ENCODE results near the gene DSTYK. TPM values are rescaled to one million over a fixed set of nuclear protein-coding genes. Genes with fewer than 3 reads are reported as not detected.
"Not testable (repeated sequence)": the region's sequence is repeated elsewhere in the genome, so short reads cannot be mapped to it uniquely, and the experiment has no call there.

Gene DSTYK
- total RNA-seq, 1 donor from 2014 or later, result 28.1 TPM

DNA sequence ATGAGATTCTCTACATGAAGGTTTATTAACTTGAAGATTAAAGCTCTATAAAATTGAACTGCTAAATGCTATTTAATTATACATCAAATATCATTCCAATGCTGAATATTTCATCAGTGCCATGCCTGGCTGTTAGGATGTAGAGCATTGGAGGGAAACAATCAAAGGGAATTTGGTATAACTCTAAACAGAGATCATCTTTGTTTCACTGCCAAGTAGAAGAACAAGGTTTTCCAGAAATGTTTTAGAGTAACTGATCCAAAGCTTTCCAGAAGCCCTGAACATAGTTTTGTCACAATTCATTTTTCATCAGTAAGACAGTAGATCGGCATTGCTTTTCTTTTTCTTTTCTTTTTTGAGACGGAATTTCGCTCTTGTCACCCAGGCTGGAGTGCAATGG lies 5.9 kb upstream of the DSTYK start:
- no peak for DNase-seq

DNA sequence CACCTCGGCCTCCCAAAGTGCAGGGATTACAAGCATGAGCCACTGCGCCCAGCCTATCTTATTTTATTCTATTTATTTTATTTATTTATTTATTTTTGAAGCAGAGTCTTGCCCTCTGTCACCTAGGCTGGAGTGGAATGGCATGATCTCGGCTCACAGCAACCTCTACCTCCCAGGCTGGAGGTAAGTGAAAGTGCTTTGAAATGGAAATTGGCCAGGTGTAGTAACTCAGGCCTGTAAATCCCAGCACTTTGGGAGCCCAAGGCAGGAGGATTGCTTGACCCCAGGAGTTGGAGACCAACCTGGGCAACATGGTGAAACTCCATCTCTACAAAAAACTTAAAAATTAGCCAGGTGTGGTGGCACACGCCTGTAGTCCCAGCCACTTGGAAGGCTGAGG lies 5.1 kb upstream of the DSTYK start:
- DNase-seq, result no peak

DNA sequence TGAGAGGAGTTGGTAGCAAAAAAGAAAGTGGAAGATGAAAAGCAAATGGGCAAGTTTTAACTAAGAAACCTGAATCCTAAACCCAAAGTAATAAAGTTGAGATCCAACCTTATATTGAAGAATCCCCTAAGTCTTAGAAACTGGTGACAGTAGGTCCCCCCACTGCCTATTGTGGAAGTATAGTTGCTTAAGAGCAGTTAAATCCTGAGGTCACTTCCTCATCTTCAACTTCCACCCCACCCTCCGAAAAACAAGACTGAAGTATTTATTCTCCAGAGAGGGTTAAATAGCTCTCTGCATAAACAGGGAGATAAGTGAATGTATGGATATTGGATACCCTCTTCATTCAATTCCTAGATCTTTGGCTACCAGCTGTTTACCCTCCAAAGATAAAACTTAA lies 3.3 kb upstream of the DSTYK start:
- DNase-seq, result no peak

DNA sequence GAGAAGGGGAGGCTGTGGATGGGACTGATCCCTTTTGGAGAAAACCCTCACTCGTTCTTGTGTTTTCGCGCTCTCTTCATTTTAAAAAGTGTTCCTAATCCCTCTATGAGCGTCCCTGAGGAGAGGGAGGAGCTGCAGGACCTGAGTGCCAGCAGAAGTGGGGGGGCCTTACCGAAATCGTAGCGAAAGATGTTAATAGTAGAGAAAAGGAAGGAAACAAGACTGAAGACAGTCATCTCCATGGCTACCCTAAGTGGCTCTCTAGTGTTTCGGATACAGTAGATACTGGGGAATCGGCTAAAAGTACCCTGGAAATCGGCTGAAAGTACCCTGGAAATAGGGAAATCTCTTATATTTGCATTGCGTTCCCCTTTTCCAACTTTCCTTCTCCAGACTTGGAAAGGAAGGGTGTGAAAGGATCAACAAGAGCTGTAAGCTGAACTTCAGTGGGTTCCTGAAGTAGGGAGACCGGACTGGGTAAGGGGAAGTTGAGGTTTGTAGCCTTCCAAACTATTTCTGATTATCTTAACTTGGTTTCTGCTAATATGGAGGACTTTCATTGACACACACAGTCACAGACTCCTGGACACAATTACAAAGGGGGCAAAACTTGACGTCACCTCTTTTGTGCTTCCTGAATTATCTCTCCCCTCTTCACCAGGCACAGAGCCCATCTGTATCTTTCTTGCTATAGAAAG lies 486 bp upstream of the DSTYK start:
- no peak for DNase-seq

DNA sequence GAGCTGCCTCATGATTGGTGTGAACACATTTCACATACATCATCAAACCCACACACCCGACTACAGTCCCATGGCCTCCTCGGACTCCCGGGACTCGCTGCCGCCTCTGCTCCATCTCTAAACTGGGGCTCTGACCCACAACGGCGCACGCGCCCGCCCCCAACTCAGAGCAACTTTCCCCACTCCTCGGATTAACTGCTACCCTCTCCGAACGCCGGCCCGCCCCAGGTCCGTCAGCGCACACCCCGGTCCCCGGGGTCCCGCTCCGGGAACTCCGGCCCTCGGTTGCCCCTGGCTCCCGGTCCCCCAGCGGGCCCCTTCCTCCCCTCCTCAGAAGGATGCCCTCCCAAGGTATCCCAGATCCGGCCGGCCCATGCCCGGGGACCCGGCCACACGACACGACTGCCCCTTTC lies 740 bp downstream of the DSTYK start:
- DNase-seq, result no peak

DNA sequence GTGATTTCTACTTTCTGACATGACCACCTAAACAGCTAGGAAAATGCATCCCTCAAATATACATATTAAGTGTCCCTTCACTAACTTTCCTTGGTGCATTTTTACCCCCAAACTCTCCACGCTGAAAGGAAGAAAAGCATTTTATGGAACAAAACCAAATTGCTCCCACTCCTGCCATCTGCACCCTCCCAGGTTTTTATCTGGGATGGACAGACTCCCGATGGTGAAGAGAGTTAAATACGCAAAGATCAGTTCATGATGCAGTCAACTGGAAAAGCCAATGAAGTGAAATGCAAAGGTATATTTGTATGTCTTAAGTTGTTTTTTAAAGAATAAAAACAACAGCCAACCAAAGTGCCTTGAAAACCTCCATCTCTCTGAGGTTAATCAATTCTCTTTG lies 2.7 kb downstream of the DSTYK start:
- DNase-seq, result no peak

DNA sequence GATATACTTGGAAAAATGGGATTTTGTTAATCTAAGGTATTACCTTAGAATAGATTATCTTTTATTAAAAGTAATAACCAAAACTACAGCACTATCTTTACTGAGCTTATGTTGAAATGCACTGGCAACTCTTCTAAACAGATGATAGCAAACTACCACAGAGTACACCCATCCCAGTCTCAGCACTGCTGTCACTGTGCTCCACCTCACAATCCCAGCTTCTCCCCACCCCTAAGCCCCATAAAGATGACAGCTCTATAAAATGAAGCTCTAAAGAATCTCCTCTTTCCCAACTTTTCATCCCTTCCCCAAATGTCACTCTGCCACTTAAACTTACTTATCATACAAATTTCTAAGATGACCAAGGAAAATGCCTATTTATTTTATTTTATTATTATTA lies 6.4 kb downstream of the DSTYK start:
- DNase-seq, result no peak

DNA sequence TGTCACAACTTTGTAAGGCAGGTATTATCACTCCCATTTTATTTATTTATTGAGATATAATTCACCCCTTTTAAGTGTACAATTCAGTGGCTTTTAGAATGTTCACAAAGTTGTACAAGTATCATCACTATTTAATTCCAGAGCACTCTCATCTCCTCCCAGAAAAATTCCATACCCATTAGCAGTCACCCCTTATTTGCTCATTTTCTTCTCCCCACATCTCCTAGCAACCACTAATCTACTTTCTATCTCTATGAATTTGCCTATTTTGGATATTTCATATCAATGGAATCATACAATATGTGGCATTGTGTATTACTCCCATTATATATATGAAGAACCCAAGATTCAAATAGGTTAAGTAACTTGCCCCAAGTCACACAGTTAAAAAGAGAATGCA lies 7.0 kb downstream of the DSTYK start:
- DNase-seq, result no peak

DNA sequence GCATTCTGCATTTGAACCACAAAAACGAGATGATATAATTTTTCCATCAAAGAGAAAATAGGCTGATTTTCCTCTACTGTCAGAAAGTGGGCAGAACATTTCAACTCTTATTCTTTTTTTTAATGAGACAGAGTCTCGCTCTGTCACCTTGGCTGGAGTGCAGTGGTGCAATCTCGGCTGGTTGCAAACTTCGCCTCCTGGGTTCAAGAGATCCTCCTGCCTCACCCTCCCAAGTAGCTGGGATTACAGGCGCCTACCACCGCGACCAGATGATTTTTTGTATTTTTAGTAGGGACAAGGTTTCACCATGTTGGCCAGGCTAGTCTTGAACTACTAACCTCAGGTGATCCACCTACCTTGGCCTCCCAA lies 11.6 kb downstream of the DSTYK start:
- DNase-seq, result no peak

DNA sequence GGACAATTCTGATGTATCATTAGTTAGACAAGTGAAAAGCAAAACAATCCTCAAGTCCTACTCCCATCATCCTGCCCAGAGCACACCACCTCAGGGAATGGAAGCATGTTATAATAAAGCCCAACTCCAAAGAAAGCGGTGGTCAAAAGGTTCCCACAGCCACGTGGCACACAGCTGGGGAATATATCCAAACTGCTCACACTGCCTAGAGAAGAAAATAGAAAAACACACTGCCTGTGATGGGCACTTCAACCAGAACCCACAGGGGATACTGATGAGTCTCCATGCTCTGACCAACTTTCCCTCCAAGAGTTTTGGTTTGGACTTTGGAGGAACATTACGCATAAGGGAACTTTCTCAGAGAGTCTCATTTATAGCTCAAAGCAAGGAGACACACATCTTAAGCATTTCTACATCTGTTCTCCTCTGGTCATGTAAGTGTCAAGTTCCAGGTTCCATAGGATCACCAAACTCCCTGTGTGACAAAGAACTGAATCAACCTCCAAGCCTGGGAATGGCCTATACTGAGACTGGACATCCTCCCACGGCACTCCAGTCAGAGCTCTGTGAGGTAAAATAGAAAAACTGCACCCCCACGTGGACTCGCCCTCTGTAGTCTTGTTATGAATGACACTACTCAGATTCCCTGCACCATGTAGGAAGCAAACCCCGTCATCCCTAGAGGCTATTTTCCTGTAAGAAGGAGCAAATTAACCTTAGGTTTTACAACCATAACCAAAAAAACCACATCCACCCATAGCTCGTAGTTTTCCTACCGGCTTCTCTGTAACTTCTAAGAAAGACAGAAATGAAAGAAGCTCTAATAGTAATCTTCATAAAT lies 12.2 kb downstream of the DSTYK start:
- DNase-seq, result no peak

DNA sequence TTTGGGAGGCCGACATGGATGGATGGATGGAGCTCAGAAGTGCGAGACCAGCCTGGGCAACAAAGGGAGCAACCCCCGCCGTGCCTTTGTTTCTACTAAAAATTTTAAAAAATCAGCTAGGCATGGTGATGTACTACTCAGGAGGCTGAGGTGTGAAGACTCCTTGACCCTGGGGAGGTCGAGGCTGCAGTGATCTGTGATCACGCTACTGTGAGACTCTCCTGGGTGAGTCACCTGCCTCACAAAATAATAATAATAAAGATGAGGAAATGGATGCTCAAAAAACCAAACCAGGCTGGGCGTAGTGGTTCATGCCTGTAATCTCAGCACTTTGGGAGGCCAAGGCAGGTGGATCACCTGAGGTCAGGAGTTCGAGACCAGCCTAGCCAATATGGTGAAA lies 19.2 kb downstream of the DSTYK start:
- DNase-seq, result no peak

DNA sequence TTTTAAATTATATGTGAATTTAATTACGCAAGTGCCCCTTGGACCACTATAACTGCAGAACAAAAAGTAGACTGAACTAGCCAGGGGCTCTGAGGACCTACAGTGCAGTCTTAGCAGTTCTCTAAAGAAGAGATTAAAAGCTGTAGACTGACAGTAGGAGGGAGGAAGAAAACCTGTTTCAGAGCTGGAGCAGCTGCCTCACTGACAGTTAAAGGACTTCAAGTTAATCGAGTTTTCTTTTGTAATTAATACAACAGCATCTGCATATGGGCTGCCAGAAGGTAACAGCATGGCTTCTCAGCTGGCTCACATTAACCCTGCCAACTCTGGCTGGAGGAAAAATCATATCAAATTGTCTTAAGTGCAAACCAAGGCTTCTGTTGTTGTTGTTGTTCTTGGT lies 19.9 kb downstream of the DSTYK start:
- DNase-seq, result no peak

DNA sequence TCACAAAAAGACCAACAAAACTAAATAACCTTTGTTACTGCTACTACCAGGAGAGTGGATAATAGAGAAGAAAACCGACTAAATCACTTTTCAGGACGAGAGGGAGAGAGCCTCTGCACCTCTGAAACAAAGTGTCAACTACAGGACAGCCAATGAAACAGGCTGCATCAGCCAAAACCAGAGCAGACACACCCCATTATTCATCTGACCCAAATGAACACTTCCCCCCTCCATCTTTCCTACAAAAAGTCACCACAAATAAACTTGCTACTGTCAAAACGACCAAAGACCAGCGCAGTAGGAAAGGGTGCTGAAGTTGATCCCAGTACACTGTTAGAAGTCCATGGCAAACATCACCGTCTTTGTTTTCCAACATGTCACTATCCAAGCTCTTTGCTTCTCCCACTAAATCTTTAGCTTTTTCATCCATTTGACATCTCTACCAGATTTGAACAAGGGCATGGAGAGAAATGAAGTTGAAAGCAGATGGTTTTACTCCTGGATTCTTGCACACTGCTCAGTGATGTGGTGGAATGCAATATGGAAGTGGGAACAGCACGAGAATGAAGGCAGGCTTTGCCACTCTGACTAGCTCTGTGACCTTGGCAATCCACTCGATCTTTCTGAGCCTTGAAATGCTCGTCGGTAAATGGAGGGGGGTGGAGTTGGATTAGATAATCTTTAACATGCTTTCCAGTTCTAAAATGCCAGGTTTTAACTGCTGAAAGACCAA lies 20.5 kb downstream of the DSTYK start:
- no peak for DNase-seq

DNA sequence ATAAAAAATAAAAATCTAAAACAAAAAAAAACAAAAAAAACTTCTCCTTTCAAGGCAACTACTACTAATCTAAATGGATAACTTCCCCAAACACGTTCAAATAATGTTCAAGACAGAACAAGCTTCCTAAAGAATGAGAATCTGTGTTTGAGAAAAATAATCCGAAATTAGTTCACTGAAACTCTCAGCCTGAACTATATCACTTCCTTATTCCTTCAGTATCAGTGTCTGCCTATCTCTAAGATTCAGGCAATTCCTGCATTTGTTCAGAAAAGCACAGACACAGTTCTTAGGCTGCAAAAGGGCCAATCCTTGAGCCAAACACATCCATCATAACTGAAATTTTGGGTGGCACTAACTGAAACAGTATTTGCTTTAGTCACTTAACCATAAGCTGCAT lies 22.4 kb downstream of the DSTYK start:
- DNase-seq, result no peak

DNA sequence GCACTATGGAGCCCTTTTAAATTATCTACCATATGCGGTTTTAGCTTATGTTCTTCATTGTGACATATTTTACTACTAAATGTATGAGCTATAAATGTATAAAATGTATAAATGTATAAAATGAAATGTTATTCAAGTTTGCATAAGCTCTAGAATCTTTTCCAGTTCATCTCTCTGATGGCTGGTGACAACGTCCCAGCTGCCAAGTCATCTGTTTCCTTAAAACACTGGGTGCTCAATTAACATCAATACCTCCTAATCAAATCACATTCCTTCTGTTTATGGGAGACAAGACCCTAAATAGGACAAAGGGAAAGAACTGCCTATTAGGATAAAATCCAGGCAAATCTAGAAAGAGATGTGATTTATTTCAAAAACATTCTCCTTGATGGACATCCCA lies 22.9 kb downstream of the DSTYK start:
- DNase-seq, result no peak

DNA sequence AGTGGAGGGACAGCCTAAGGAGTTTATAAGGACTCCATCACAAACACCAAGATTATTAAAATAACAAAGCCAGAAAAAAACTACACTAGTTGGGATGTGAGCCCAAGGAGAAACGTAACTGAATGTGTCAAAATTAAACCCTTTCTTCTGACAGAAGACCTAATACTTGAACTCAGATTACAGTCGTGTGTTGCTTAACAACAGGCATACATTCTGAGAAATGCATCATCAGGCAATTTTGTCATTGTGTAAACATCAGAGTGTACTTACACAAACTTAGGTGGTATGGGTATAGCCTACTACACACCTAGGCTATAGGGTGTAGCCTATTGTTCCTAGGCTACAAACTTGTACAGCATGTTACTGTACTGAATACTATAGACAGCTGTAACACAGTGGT lies 23.4 kb downstream of the DSTYK start:
- DNase-seq, result no peak

DNA sequence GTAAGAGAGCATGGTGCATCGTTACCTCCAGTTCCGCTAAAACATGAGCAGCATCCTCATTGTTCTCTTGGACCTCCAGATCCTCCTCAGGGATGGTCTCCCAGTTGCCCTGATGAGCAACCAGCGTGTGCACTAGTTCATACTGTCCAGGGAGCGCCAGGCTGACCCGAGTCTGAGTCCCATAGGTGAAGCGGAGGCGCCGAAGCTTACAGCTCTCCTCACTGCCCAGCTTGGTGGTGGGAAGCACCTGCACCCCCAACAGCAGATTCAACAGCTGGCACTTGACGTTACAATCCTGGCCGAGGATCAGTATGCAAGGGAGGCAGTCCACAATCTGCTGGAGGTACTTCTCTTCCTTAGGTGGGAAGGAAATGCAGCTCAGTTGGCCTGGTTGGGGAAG lies 24.1 kb downstream of the DSTYK start:
- DNase-seq, result no peak

DNA sequence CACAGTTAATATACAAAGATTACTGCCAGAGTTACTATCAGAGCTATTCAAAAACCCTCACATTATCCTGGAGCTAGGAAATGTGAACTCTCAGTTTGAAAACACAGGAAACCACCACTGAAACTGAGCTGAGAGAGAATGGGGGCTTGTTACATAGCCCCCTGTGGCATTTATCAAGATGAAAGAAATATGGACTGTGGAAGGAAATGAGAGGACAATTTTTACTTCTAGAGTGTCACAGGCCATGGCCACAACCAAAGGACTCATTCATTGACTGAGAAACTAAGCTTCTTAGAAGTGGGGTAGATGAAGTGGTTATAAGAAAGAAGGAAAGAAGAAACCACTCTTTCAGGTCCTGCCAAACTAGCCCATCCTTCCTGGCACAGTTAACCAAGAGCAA lies 25.3 kb downstream of the DSTYK start:
- DNase-seq, result no peak

DNA sequence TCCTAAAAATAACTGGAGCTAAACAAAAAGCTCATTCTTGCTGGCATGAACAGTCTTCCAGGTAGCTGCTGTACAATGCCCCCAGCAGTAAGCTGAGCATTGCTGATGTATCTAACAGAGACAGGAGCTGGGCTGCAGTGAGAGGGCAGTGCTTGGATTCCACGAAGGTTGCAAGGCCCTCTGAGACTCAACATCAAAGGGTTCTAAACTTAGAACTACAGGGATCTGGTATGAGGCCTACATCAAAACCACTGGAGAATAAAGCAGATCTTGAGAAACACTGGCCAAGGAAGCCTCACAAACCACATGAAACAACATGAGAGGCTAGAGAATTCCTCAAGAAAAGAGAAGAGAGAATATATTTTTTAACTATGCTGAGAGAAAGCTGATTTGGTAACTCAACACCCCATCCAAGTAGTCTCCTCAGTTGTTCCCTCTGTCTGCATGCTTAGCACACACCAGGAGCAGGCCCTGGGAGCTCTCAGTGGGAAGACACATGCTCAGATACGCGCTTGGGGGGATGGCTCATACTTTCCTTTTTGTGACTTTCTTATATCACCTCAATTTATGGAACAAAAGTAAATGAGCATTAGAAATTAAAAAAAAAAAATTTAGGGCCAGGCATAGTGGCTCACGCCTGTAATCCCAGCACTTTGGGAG lies 27.7 kb downstream of the DSTYK start:
- no peak for DNase-seq

DNA sequence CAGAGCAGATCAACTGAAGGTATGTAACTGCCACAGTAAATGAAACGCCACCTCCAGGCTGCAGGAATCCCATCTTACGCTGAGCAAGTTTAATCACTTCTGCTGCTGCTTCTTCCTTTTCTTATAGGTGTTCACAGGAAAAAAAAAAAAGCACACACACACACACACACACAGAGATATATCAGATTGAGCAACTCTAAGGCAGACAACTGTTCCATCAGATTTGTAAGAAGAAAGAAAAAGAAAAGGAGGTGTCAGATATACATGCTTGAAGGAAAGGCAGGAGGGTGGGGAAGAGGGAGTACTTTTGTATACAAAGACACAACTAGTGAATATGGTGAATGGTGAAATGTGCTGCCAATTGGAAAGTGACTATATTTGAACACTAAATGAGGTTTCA lies 28.6 kb downstream of the DSTYK start:
- DNase-seq, result no peak

DNA sequence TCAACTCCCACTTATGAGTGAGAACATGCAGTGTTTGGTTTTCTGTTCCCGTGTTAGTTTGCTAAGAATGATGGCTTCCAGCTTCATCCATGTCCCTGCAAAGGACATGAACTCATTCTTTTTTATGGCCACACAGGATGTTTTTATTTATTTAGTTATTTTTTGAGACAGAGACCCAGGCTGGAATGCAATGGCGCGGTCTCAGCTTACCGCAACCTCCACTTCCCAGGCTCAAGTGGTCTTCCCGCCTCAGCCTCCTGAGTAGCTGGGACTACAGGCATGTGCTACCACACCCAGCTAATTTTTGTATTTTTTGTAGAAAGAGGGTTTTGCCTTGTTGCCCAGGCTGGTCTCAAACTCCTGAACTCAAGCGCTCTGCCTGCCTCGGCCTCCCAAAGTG lies 31.2 kb downstream of the DSTYK start:
- not testable (repeated sequence) for DNase-seq

DNA sequence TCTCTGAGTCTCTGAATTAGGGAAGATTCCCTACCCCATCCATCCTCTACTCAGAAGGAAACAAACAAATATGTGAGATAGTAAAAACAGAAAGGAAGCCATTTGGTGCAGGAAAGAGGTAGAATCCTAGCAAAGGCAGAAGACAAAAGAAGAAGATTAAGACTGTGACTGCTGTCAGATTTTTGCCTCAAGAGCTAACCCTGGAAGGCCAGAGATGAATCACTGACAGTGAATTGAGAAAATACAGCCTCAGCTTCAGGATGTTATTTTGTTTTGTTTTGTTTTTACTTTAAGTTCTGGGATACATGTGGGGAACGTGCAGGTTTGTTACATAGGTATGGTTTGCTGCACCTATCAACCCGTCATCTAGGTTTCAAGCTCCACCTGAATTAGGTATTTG lies 31.7 kb downstream of the DSTYK start:
- no peak for DNase-seq
